GM12891 (cell line): ENCODE measurements around the gene RAX.

Experiments used
- POLR2A ChIP-seq: IDR thresholded peaks from 2 replicates; pipeline ENCODE4 v1.6.1; 2011; ENCODE audit warnings: low read depth, low read length, control low read depth
- POLR2AphosphoS5 ChIP-seq: IDR thresholded peaks from 2 replicates; pipeline ENCODE4 v1.6.1; 2011; ENCODE audit warnings: low read depth, low read length, control low read depth
- SPI1 ChIP-seq: IDR thresholded peaks from 2 replicates; pipeline ENCODE4 v1.6.1; 2011; ENCODE audit warnings: low read depth, low read length, control low read depth

GRCh38 chr18:59232309-59233016 lies 40.8 kb downstream of the RAX start:
- TF ChIP-seq POLR2AphosphoS5, result no peak
- no peak for TF ChIP-seq SPI1
- no peak for TF ChIP-seq POLR2A
